ENCODE results near the gene NMRK1.

- TF ChIP-seq CTCF (IDR thresholded peaks at IDR 0.05; ENCODE audit: extremely low read depth in 1 of 2, insufficient read depth in 1 of 2, low read depth in 1 of 2, low read length in 2 of 2) (no peak), JUN (IDR thresholded peaks at IDR 0.05; ENCODE audit: borderline replicate concordance, insufficient read depth, insufficient read length, low read depth) (no peak), POLR2A (IDR thresholded peaks at IDR 0.05; ENCODE audit: low read depth, low read length) (no peak), MYC (IDR thresholded peaks at IDR 0.05; ENCODE audit: low read depth, low read length) (no peak), EZH2 (IDR thresholded peaks at IDR 0.05; ENCODE audit: borderline replicate concordance, low read depth, low read length, severe bottlenecking) (no peak), FOS (IDR thresholded peaks at IDR 0.05; ENCODE audit: borderline replicate concordance, insufficient read depth, low read length) (no peak)
These were observed 46.5 kb upstream of the NMRK1 start for GRCh38 chr9:75134495-75134894.

All from endothelial cell of umbilical vein (primary cell).